Measurements from ENCODE around the gene SCP2D1.

The SCP2D1 gene

GRCh38 chr20:18853946-18854646 lies 40.5 kb downstream of the SCP2D1 start:
- H2AFZ ChIP-seq (ENCODE audit: low read length): no peak overlapping the region
- H3K27me3 ChIP-seq (ENCODE audit: control insufficient read depth in 3 of 3, insufficient read depth in 3 of 3, low read depth in 1 of 3, low read length in 3 of 3): peaks cover 0 to 2% (median 0%) of the 10 kb centered on the region in 3 experiments
- H3K23ac ChIP-seq (ENCODE audit: low read depth, low read length, poor library complexity): no peak overlapping the region
- H3K4ac ChIP-seq (ENCODE audit: low read length): no peak overlapping the region
- no peak overlapping the region for H2BK15ac ChIP-seq (ENCODE audit: low read length)
- no CpG with 5 or more reads among the region's 2 CpGs for WGBS, 2 donors (ENCODE audit: extremely low coverage in 2 of 2, insufficient read length in 2 of 2, insufficient replicate concordance in 1 of 2)
- no peaks in the 10 kb centered on the region for H3K79me1 ChIP-seq (ENCODE audit: low read depth, low read length)
- H3K14ac ChIP-seq (ENCODE audit: low read length): no peak overlapping the region
- no peaks in the 10 kb centered on the region for H3K36me3 ChIP-seq (replicated peaks in 1 of 2; ENCODE audit: control insufficient read depth in 2 of 2, insufficient read depth in 2 of 2, low read length in 2 of 2)
- no peak overlapping the region for H3K4me2 ChIP-seq (ENCODE audit: insufficient read depth, low read length, poor library complexity, severe bottlenecking)
- no peak overlapping the region for H4K91ac ChIP-seq (ENCODE audit: low read depth, low read length, poor library complexity)
- no peak overlapping the region for H3K9ac ChIP-seq (ENCODE audit: low read depth, low read length, poor library complexity)
- no peak overlapping the region for H3K4me3 ChIP-seq (ENCODE audit: low read length in 2 of 2)
- no peak overlapping the region for H4K8ac ChIP-seq (ENCODE audit: low read depth, low read length)
- H2BK5ac ChIP-seq (ENCODE audit: low read length): no peak overlapping the region
- H3K4me1 ChIP-seq (ENCODE audit: control insufficient read depth in 2 of 2, insufficient read depth in 1 of 2, low read depth in 1 of 2, low read length in 2 of 2): peaks cover 0 to 5% of the 10 kb centered on the region in 2 donors
- H2AK5ac ChIP-seq (ENCODE audit: low read depth, low read length): no peak overlapping the region
- no peak overlapping the region for H3K18ac ChIP-seq (ENCODE audit: low read length)
- no peak for DNase-seq (ENCODE audit: low spot score)
- peaks cover 0 to 10% of the 10 kb centered on the region in 2 donors for H3K9me3 ChIP-seq (replicated peaks in 1 of 2; ENCODE audit: control insufficient read depth in 2 of 2, insufficient read depth in 1 of 2, low read depth in 1 of 2, low read length in 2 of 2)
- H2BK120ac ChIP-seq (ENCODE audit: low read depth, low read length): no peak overlapping the region
- no peak overlapping the region for H3K27ac ChIP-seq (replicated peaks; ENCODE audit: low read length)
- no peak overlapping the region for H2BK12ac ChIP-seq (ENCODE audit: low read length)

- Histone ChIP-seq H3K23ac (ENCODE audit: low read depth, low read length, poor library complexity) (no peak overlapping the region), H2AK5ac (ENCODE audit: low read depth, low read length) (no peak overlapping the region), H4K91ac (ENCODE audit: low read depth, low read length, poor library complexity) (no peak overlapping the region), H2BK15ac (ENCODE audit: low read length) (no peak overlapping the region), H3K4ac (ENCODE audit: low read length) (no peak overlapping the region), H3K18ac (ENCODE audit: low read length) (no peak overlapping the region), H3K4me3 (ENCODE audit: low read length in 2 of 2) (no peak overlapping the region), H3K14ac (ENCODE audit: low read length) (no peak overlapping the region), H4K8ac (ENCODE audit: low read depth, low read length) (no peak overlapping the region), H3K9me3 (replicated peaks in 1 of 2; ENCODE audit: control insufficient read depth in 2 of 2, insufficient read depth in 1 of 2, low read depth in 1 of 2, low read length in 2 of 2) (peaks cover 0 to 10% of the 10 kb centered on the region in 2 donors), H3K27ac (replicated peaks; ENCODE audit: low read length) (no peak overlapping the region), H2BK120ac (ENCODE audit: low read depth, low read length) (no peak overlapping the region), H2AFZ (ENCODE audit: low read length) (no peak overlapping the region), H2BK5ac (ENCODE audit: low read length) (no peak overlapping the region), H3K9ac (ENCODE audit: low read depth, low read length, poor library complexity) (no peak overlapping the region), H3K79me1 (ENCODE audit: low read depth, low read length) (no peaks in the 10 kb centered on the region), H3K36me3 (replicated peaks in 1 of 2; ENCODE audit: control insufficient read depth in 2 of 2, insufficient read depth in 2 of 2, low read length in 2 of 2) (no peaks in the 10 kb centered on the region), H2BK12ac (ENCODE audit: low read length) (no peak overlapping the region), H3K4me1 (ENCODE audit: control insufficient read depth in 2 of 2, insufficient read depth in 1 of 2, low read depth in 1 of 2, low read length in 2 of 2) (peaks cover 0 to 2% of the 10 kb centered on the region in 2 donors), H3K27me3 (ENCODE audit: control insufficient read depth in 3 of 3, insufficient read depth in 3 of 3, low read depth in 1 of 3, low read length in 3 of 3) (peaks cover 0 to 2% (median 0%) of the 10 kb centered on the region in 3 experiments), H3K4me2 (ENCODE audit: insufficient read depth, low read length, poor library complexity, severe bottlenecking) (no peak overlapping the region)
- DNase-seq (ENCODE audit: low spot score): no peak
- no CpG with 5 or more reads among the region's 2 CpGs for WGBS, 2 donors (ENCODE audit: extremely low coverage in 2 of 2, insufficient read length in 2 of 2, insufficient replicate concordance in 1 of 2)
Measured at GRCh38 chr20:18855882-18856281, 42.3 kb downstream of the SCP2D1 start.

GRCh38 chr20:18856873-18857272 lies 43.3 kb downstream of the SCP2D1 start:
- H3K23ac ChIP-seq (ENCODE audit: low read depth, low read length, poor library complexity): no peak overlapping the region
- H3K4me3 ChIP-seq (ENCODE audit: low read length in 2 of 2): no peak overlapping the region
- H3K18ac ChIP-seq (ENCODE audit: low read length): no peak overlapping the region
- H2AFZ ChIP-seq (ENCODE audit: low read length): no peak overlapping the region
- H3K9ac ChIP-seq (ENCODE audit: low read depth, low read length, poor library complexity): no peak overlapping the region
- peaks cover 0 to 2% of the 10 kb centered on the region in 2 donors for H3K4me1 ChIP-seq (ENCODE audit: control insufficient read depth in 2 of 2, insufficient read depth in 1 of 2, low read depth in 1 of 2, low read length in 2 of 2)
- H3K27me3 ChIP-seq (ENCODE audit: control insufficient read depth in 3 of 3, insufficient read depth in 3 of 3, low read depth in 1 of 3, low read length in 3 of 3): peaks cover 0 to 2% (median 0%) of the 10 kb centered on the region in 3 experiments
- WGBS, 2 donors (ENCODE audit: extremely low coverage in 2 of 2, insufficient read length in 2 of 2, insufficient replicate concordance in 1 of 2): no CpG with 5 or more reads among the region's 2 CpGs
- peaks cover 0 to 10% of the 10 kb centered on the region in 2 donors for H3K9me3 ChIP-seq (replicated peaks in 1 of 2; ENCODE audit: control insufficient read depth in 2 of 2, insufficient read depth in 1 of 2, low read depth in 1 of 2, low read length in 2 of 2)
- H3K27ac ChIP-seq (replicated peaks; ENCODE audit: low read length): no peak overlapping the region
- no peak overlapping the region for H2BK12ac ChIP-seq (ENCODE audit: low read length)
- no peak overlapping the region for H3K14ac ChIP-seq (ENCODE audit: low read length)
- no peak overlapping the region for H2AK5ac ChIP-seq (ENCODE audit: low read depth, low read length)
- H4K8ac ChIP-seq (ENCODE audit: low read depth, low read length): no peak overlapping the region
- no peak overlapping the region for H2BK15ac ChIP-seq (ENCODE audit: low read length)
- no peak overlapping the region for H3K4me2 ChIP-seq (ENCODE audit: insufficient read depth, low read length, poor library complexity, severe bottlenecking)
- DNase-seq (ENCODE audit: low spot score): no peak
- H3K36me3 ChIP-seq (replicated peaks in 1 of 2; ENCODE audit: control insufficient read depth in 2 of 2, insufficient read depth in 2 of 2, low read length in 2 of 2): no peaks in the 10 kb centered on the region
- H3K79me1 ChIP-seq (ENCODE audit: low read depth, low read length): no peaks in the 10 kb centered on the region
- no peak overlapping the region for H4K91ac ChIP-seq (ENCODE audit: low read depth, low read length, poor library complexity)
- H2BK5ac ChIP-seq (ENCODE audit: low read length): no peak overlapping the region
- H3K4ac ChIP-seq (ENCODE audit: low read length): no peak overlapping the region
- no peak overlapping the region for H2BK120ac ChIP-seq (ENCODE audit: low read depth, low read length)

- H2BK120ac ChIP-seq (ENCODE audit: low read depth, low read length): no peak overlapping the region
- no peak for DNase-seq (ENCODE audit: low spot score)
- no peak overlapping the region for H2AFZ ChIP-seq (ENCODE audit: low read length)
- no peak overlapping the region for H2BK5ac ChIP-seq (ENCODE audit: low read length)
- H3K27me3 ChIP-seq (ENCODE audit: control insufficient read depth in 3 of 3, insufficient read depth in 3 of 3, low read depth in 1 of 3, low read length in 3 of 3): peaks cover 0 to 2% (median 0%) of the 10 kb centered on the region in 3 experiments
- H3K36me3 ChIP-seq (replicated peaks in 1 of 2; ENCODE audit: control insufficient read depth in 2 of 2, insufficient read depth in 2 of 2, low read length in 2 of 2): no peaks in the 10 kb centered on the region
- no peak overlapping the region for H2BK15ac ChIP-seq (ENCODE audit: low read length)
- no peaks in the 10 kb centered on the region for H3K79me1 ChIP-seq (ENCODE audit: low read depth, low read length)
- no peak overlapping the region for H3K27ac ChIP-seq (replicated peaks; ENCODE audit: low read length)
- H3K9me3 ChIP-seq (replicated peaks in 1 of 2; ENCODE audit: control insufficient read depth in 2 of 2, insufficient read depth in 1 of 2, low read depth in 1 of 2, low read length in 2 of 2): peaks cover 0 to 10% of the 10 kb centered on the region in 2 donors
- no peak overlapping the region for H2BK12ac ChIP-seq (ENCODE audit: low read length)
- H3K4me2 ChIP-seq (ENCODE audit: insufficient read depth, low read length, poor library complexity, severe bottlenecking): no peak overlapping the region
- H2AK5ac ChIP-seq (ENCODE audit: low read depth, low read length): no peak overlapping the region
- H4K8ac ChIP-seq (ENCODE audit: low read depth, low read length): no peak overlapping the region
- H4K91ac ChIP-seq (ENCODE audit: low read depth, low read length, poor library complexity): no peak overlapping the region
- H3K18ac ChIP-seq (ENCODE audit: low read length): no peak overlapping the region
- no peak overlapping the region for H3K4ac ChIP-seq (ENCODE audit: low read length)
- H3K4me3 ChIP-seq (ENCODE audit: low read length in 2 of 2): no peak overlapping the region
- H3K23ac ChIP-seq (ENCODE audit: low read depth, low read length, poor library complexity): no peak overlapping the region
- H3K14ac ChIP-seq (ENCODE audit: low read length): no peak overlapping the region
- H3K9ac ChIP-seq (ENCODE audit: low read depth, low read length, poor library complexity): no peak overlapping the region
- peaks cover 0 to 2% of the 10 kb centered on the region in 2 donors for H3K4me1 ChIP-seq (ENCODE audit: control insufficient read depth in 2 of 2, insufficient read depth in 1 of 2, low read depth in 1 of 2, low read length in 2 of 2)
- WGBS, 2 donors (ENCODE audit: extremely low coverage in 2 of 2, insufficient read length in 2 of 2, insufficient replicate concordance in 1 of 2): no CpG with 5 or more reads among the region's 1 CpG
Measured at GRCh38 chr20:18857640-18858039, 44.1 kb downstream of the SCP2D1 start.
